ENCODE measurements around the gene MAPRE2. TPM values are rescaled to one million over a fixed set of nuclear protein-coding genes. Genes with fewer than 3 reads are reported as not detected.

Gene MAPRE2
- total RNA-seq, 1 donor from 2014 or later = 17.1 TPM

GRCh38 chr18:35076135-35076924, 35.1 kb downstream of the MAPRE2 start:
- Mint-ChIP-seq H3K4me3 (no peak overlapping the region), H3K36me3 (peaks cover 4% of the 10 kb centered on the region), H3K9me3 (no peaks in the 10 kb centered on the region), H3K4me1 (peaks cover 19% of the 10 kb centered on the region), H3K27me3 (ENCODE audit: low read depth) (no peaks in the 10 kb centered on the region), H3K27ac (peak overlapping the region; percentile 32)
- DNase-seq (ENCODE audit: low spot score in 2 of 2, unreplicated experiment in 2 of 2) = no peak
- TF ChIP-seq, protein P1, sequence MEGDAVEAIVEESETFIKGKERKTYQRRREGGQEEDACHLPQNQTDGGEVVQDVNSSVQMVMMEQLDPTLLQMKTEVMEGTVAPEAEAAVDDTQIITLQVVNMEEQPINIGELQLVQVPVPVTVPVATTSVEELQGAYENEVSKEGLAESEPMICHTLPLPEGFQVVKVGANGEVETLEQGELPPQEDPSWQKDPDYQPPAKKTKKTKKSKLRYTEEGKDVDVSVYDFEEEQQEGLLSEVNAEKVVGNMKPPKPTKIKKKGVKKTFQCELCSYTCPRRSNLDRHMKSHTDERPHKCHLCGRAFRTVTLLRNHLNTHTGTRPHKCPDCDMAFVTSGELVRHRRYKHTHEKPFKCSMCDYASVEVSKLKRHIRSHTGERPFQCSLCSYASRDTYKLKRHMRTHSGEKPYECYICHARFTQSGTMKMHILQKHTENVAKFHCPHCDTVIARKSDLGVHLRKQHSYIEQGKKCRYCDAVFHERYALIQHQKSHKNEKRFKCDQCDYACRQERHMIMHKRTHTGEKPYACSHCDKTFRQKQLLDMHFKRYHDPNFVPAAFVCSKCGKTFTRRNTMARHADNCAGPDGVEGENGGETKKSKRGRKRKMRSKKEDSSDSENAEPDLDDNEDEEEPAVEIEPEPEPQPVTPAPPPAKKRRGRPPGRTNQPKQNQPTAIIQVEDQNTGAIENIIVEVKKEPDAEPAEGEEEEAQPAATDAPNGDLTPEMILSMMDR (IDR thresholded peaks at IDR 0.05; ENCODE audit: unreplicated experiment) = no peak

GRCh38 chr18:35077937-35078336, 36.7 kb downstream of the MAPRE2 start:
- Mint-ChIP-seq H3K9me3 (no peaks in the 10 kb centered on the region), H3K27me3 (ENCODE audit: low read depth) (no peaks in the 10 kb centered on the region), H3K36me3 (peaks cover 5% of the 10 kb centered on the region), H3K4me3 (no peak overlapping the region), H3K27ac (no peak overlapping the region), H3K4me1 (peaks cover 12% of the 10 kb centered on the region)
- no peak for DNase-seq (ENCODE audit: low spot score in 2 of 2, unreplicated experiment in 2 of 2)
- TF ChIP-seq, protein P1 (IDR thresholded peaks at IDR 0.05; ENCODE audit: unreplicated experiment) = no peak

- no peaks in the 10 kb centered on the region for H3K27me3 Mint-ChIP-seq (ENCODE audit: low read depth)
- H3K4me3 Mint-ChIP-seq = no peak overlapping the region
- H3K27ac Mint-ChIP-seq = no peak overlapping the region
- DNase-seq (ENCODE audit: low spot score in 2 of 2, unreplicated experiment in 2 of 2) = no peak
- H3K4me1 Mint-ChIP-seq = peaks cover 7% of the 10 kb centered on the region
- peaks cover 5% of the 10 kb centered on the region for H3K36me3 Mint-ChIP-seq
- TF ChIP-seq, protein P1 (IDR thresholded peaks at IDR 0.05; ENCODE audit: unreplicated experiment) = no peak
- no peaks in the 10 kb centered on the region for H3K9me3 Mint-ChIP-seq
Measured at GRCh38 chr18:35080058-35080457, 38.8 kb downstream of the MAPRE2 start.

DNA sequence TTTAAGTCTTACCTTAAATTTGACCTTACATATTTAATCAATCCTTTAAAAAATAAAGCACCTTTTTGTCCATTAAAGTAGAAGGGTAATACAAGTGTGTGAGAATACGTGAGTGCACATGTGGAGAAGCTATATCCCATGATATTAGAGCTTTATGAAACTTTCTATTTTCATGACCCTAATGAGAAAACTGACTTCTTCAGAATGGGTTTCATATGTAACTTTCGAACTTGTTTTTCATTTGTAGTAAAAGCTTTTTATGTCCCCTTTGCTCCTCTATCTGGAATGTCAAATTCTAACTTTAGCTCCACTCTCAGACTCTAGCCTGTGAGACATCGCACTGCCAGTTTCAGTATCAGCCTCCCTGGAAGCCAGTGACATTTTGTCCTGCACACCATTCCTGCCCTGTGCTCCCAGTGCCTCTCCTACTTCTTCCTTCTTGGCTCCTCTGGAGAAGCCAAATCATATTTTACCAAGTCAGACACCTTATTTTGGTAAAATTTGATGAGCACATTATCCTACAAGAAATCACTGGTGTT, 42.0 kb downstream of the MAPRE2 start:
- H3K4me3 Mint-ChIP-seq = no peak overlapping the region
- H3K27me3 Mint-ChIP-seq (ENCODE audit: low read depth) = no peaks in the 10 kb centered on the region
- no peak overlapping the region for H3K27ac Mint-ChIP-seq
- TF ChIP-seq, protein P1 (IDR thresholded peaks at IDR 0.05; ENCODE audit: unreplicated experiment) = no peak
- no peaks in the 10 kb centered on the region for H3K9me3 Mint-ChIP-seq
- peaks cover 4% of the 10 kb centered on the region for H3K4me1 Mint-ChIP-seq
- H3K36me3 Mint-ChIP-seq = peaks cover 5% of the 10 kb centered on the region
- DNase-seq (ENCODE audit: low spot score in 2 of 2, unreplicated experiment in 2 of 2) = no peak

GRCh38 chr18:35084494-35085449, 43.6 kb downstream of the MAPRE2 start:
- peaks cover 4% of the 10 kb centered on the region for H3K4me1 Mint-ChIP-seq
- H3K27me3 Mint-ChIP-seq (ENCODE audit: low read depth) = no peaks in the 10 kb centered on the region
- no peak overlapping the region for H3K4me3 Mint-ChIP-seq
- TF ChIP-seq, protein P1 (IDR thresholded peaks at IDR 0.05; ENCODE audit: unreplicated experiment) = no peak
- peaks cover 5% of the 10 kb centered on the region for H3K36me3 Mint-ChIP-seq
- H3K9me3 Mint-ChIP-seq = no peaks in the 10 kb centered on the region
- H3K27ac Mint-ChIP-seq = peak overlapping the region; percentile 8
- no peak for DNase-seq (ENCODE audit: low spot score in 2 of 2, unreplicated experiment in 2 of 2)
